SK-N-SH treated with all-trans-retinoic acid at 6 μM for 48 hours (cell line): ENCODE data around the gene SMARCA4.

Experiments used
- CSRNP3 ChIP-seq: fragments of 250-450 bp; sonication (Bioruptor Pico); IDR thresholded peaks from 2 replicates; pipeline ENCODE4 v1.5.1; 2021; ENCODE audit warnings: mild to moderate bottlenecking, moderate library complexity
- OSR1 ChIP-seq: fragments of 250-450 bp; sonication (Bioruptor Pico); IDR thresholded peaks from 2 replicates; pipeline ENCODE4 v1.8.0; 2022; ENCODE audit warnings: moderate library complexity, mild to moderate bottlenecking, inconsistent platforms
- PATZ1 ChIP-seq: fragments of 250-450 bp; sonication (Bioruptor Pico); IDR thresholded peaks from 2 replicates; pipeline ENCODE4 v1.8.0; 2020; ENCODE audit warnings: mild to moderate bottlenecking, moderate library complexity, borderline replicate concordance
- SNAI2 ChIP-seq: fragments of 250-450 bp; sonication (Bioruptor Pico); IDR thresholded peaks from 2 replicates; pipeline ENCODE4 v1.5.0; 2020; ENCODE audit warnings: mild to moderate bottlenecking, moderate library complexity
- TOX ChIP-seq: fragments of 250-450 bp; sonication (Bioruptor Pico); IDR thresholded peaks from 2 replicates; pipeline ENCODE4 v1.8.0; 2021; ENCODE audit warnings: mild to moderate bottlenecking, moderate library complexity, borderline replicate concordance
- TSHZ2 ChIP-seq: fragments of 250-450 bp; sonication (Bioruptor Pico); IDR thresholded peaks from 2 replicates; pipeline ENCODE4 v1.5.0; 2020; ENCODE audit warnings: mild to moderate bottlenecking, moderate library complexity
- ZNF8 ChIP-seq: fragments of 450-650 bp; formaldehyde crosslinking; IDR thresholded peaks from 2 replicates; pipeline ENCODE4 v1.5.0; 2020; ENCODE audit warnings: mild to moderate bottlenecking, moderate library complexity

- no peak for TF ChIP-seq PATZ1 (CRISPR knock-in tag)
- TF ChIP-seq ZNF8 (CRISPR knock-in tag), result no peak
- TF ChIP-seq TOX, result no peak
- no peak for TF ChIP-seq SNAI2
- no peak for TF ChIP-seq OSR1
- no peak for TF ChIP-seq CSRNP3 (CRISPR knock-in tag)
- TF ChIP-seq TSHZ2 (CRISPR knock-in tag), result no peak
Measured at GRCh38 chr19:11023016-11023415, 62.2 kb downstream of the SMARCA4 start.
